K562 (cell line): ENCODE measurements around the gene EDARADD. TPM values are rescaled to one million over a fixed set of nuclear protein-coding genes. Genes with fewer than 3 reads are reported as not detected.

ENCODE experiments used
- EHMT2 ChIP-seq: fragments of 450-650 bp; IDR thresholded peaks from 2 replicates; pipeline ENCODE4 v1.6.1; 2018; ENCODE audit warnings: antibody characterized with exemption
- MEIS2 ChIP-seq: fragments of 450-650 bp; IDR thresholded peaks from 2 replicates; pipeline ENCODE4 v1.6.1; 2014; ENCODE audit warnings: mild to moderate bottlenecking; ENCODE audit not compliant: partially characterized antibody
- NR2F6 ChIP-seq: fragments of 450-650 bp; formaldehyde crosslinking; IDR thresholded peaks from 2 replicates; pipeline ENCODE4 v1.4.0; 2020; ENCODE audit warnings: mild to moderate bottlenecking
- SIN3A ChIP-seq, 2 experiments: fragments of 150-350 bp in 1 of 2; IDR thresholded peaks; 2 replicates each; pipeline ENCODE4 v1.6.1; 2011 to 2016; ENCODE audit warnings: borderline replicate concordance in 2 of 2, low read depth in 2 of 2, low read length in 2 of 2, mild to moderate bottlenecking in 2 of 2, moderate library complexity in 2 of 2; ENCODE audit not compliant: control insufficient read depth in 1 of 2
- SMAD3 ChIP-seq: fragments of 450-650 bp; formaldehyde crosslinking; conservative IDR thresholded peaks from 2 replicates; pipeline ENCODE4 v1.4.0; 2020; ENCODE audit warnings: mild to moderate bottlenecking
- SMARCC2 ChIP-seq: fragments of 450-650 bp; IDR thresholded peaks from 2 replicates; pipeline ENCODE4 v1.6.1; 2017; ENCODE audit warnings: antibody characterized with exemption, moderate library complexity, mild to moderate bottlenecking, low read depth
- TEAD4 ChIP-seq, 2 experiments: sonication (generic) in 1 of 2; formaldehyde crosslinking in 1 of 2; IDR thresholded peaks; 2 replicates each; pipeline versions ENCODE4 v1.6.1 to v1.8.0; 2012 to 2022; ENCODE audit warnings: borderline replicate concordance in 1 of 2, inconsistent platforms in 1 of 2, low read length in 1 of 2, mild to moderate bottlenecking in 1 of 2, missing genetic modification reagents in 1 of 2
- TSC22D4 ChIP-seq: fragments of 450-650 bp; IDR thresholded peaks from 2 replicates; pipeline ENCODE4 v1.6.1; 2016; ENCODE audit warnings: missing genetic modification characterization, missing biosample characterization, control low read depth
- XRCC4 ChIP-seq: IDR thresholded peaks from one replicate; pipeline ENCODE4 v1.6.1; 2011; ENCODE audit not compliant: insufficient read depth, insufficient read length; ENCODE audit errors: extremely low read depth
- ZNF143 ChIP-seq: sonication (generic); formaldehyde crosslinking; IDR thresholded peaks from 2 replicates; pipeline ENCODE4 v1.9.0; 2022; ENCODE audit warnings: mild to moderate bottlenecking, missing genetic modification reagents
- polyA plus RNA-seq, 8 experiments: library from polyadenylated mRNA; depleted of rRNA in 4 of 8; stranded (reverse) in 5 of 8; unstranded in 3 of 8; fragments of >200 nt; fragmentation: Nextera tagmentation in 2 of 8; fragmentation: Illumina TruSeq in 1 of 8; extraction: Ambion mirVana in 2 of 8; extraction: Trizol in 1 of 8; gene quantifications; 2 replicates each; pipeline versions ENCODE4 v1.2.1 to v1.2.3, GENCODE V29; 2011 to 2014; ENCODE audit warnings: inconsistent platforms in 1 of 8, missing spikeins in 1 of 8
- total RNA-seq, 7 experiments: library from RNA; depleted of rRNA in 6 of 7; stranded (reverse); fragments of >200 nt in 6 of 7; fragmentation: Illumina TruSeq in 2 of 7; extraction: Trizol in 2 of 7; gene quantifications; 2 replicates each; pipeline versions ENCODE4 v1.2.1 to v1.2.3, GENCODE V29; 2011 to 2021; ENCODE audit warnings: low replicate concordance in 1 of 7
- TF ChIP-seq, protein P1 (sequence below): fragments of 150-350 bp; IDR thresholded peaks from 2 replicates; pipeline ENCODE4 v1.6.1; 2014; ENCODE audit warnings: low read depth, mild to moderate bottlenecking, low read length, borderline replicate concordance
- TF ChIP-seq, protein P2 (sequence below): sonication (generic); formaldehyde crosslinking; IDR thresholded peaks from 2 replicates; pipeline ENCODE4 v1.8.0; 2022; ENCODE audit warnings: mild to moderate bottlenecking, missing genetic modification reagents
- TF ChIP-seq, protein P3 (sequence below): fragments of 450-650 bp; conservative IDR thresholded peaks from 2 replicates; pipeline ENCODE4 v1.6.1; 2016; ENCODE audit warnings: missing genetic modification characterization, low read depth, mild to moderate bottlenecking, missing compliant biosample characterization, moderate library complexity
- TF ChIP-seq, protein P4 (sequence below): fragments of 450-650 bp; IDR thresholded peaks from 2 replicates; pipeline ENCODE4 v1.7.0; 2016; ENCODE audit warnings: borderline replicate concordance
- TF ChIP-seq, protein P5 (sequence below): fragments of 250-450 bp; sonication (Bioruptor Pico); IDR thresholded peaks from 2 replicates; pipeline ENCODE4 v1.4.0; 2020

Gene EDARADD
- total and polyA plus RNA-seq, 9 of the 15 experiments (the other 6 are each of a cell fraction or from before 2014, with no cell fraction given), result 0.46 to 32.4 (median 20.6) TPM

DNA sequence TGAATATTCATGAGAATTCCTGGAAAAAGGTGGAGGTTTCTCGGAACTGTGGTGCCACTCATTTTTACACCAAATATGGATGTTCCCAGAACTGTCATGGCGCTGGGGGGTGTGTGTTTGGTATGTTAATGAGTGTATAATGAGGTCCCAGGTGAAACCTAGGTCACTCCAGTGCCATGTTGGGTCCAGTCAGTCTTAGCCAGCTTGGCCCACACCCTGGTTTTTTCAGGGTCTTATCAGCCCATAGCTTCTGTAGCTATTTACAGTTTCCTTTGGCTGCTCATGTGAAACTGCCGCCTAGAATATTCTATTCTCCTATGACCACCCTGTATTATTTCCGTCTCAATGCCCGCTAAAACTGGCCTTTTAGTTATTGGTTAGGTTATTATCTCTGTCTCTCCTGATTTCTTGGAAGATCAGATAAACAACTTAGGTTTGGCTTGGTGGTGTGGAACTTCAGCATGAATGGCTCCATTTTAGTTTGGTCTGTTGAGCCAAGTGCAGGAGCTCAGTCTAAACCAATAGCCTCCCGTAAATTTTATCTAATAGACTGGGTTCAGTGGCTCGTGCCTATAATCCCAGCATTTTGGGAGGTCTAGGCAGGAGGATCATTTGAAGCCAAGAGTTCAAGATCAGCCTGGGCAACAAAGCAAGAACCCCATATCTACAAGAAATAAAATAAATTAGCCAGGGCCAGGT, 42.1 kb upstream of the EDARADD start (continued):
- TF ChIP-seq, protein P1, sequence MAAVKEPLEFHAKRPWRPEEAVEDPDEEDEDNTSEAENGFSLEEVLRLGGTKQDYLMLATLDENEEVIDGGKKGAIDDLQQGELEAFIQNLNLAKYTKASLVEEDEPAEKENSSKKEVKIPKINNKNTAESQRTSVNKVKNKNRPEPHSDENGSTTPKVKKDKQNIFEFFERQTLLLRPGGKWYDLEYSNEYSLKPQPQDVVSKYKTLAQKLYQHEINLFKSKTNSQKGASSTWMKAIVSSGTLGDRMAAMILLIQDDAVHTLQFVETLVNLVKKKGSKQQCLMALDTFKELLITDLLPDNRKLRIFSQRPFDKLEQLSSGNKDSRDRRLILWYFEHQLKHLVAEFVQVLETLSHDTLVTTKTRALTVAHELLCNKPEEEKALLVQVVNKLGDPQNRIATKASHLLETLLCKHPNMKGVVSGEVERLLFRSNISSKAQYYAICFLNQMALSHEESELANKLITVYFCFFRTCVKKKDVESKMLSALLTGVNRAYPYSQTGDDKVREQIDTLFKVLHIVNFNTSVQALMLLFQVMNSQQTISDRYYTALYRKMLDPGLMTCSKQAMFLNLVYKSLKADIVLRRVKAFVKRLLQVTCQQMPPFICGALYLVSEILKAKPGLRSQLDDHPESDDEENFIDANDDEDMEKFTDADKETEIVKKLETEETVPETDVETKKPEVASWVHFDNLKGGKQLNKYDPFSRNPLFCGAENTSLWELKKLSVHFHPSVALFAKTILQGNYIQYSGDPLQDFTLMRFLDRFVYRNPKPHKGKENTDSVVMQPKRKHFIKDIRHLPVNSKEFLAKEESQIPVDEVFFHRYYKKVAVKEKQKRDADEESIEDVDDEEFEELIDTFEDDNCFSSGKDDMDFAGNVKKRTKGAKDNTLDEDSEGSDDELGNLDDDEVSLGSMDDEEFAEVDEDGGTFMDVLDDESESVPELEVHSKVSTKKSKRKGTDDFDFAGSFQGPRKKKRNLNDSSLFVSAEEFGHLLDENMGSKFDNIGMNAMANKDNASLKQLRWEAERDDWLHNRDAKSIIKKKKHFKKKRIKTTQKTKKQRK, result no peak
- TF ChIP-seq MEIS2, result peak; percentile 65
- TF ChIP-seq SMAD3 (CRISPR knock-in tag), result peak; percentile 82; the same call in 1 of the 2 replicates
- TF ChIP-seq, protein P2, sequence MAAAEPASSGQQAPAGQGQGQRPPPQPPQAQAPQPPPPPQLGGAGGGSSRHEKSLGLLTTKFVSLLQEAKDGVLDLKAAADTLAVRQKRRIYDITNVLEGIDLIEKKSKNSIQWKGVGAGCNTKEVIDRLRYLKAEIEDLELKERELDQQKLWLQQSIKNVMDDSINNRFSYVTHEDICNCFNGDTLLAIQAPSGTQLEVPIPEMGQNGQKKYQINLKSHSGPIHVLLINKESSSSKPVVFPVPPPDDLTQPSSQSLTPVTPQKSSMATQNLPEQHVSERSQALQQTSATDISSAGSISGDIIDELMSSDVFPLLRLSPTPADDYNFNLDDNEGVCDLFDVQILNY, result no peak
- TF ChIP-seq TEAD4 (IDR thresholded peaks at IDR 0.05; ENCODE audit: low read length), result peak; percentile 86
- TF ChIP-seq TEAD4 (CRISPR knock-in tag; IDR thresholded peaks at IDR 0.05; ENCODE audit: borderline replicate concordance), result no peak
- peak; percentile 74; the same call in 1 of the 2 replicates for TF ChIP-seq SMARCC2
- TF ChIP-seq NR2F6 (CRISPR knock-in tag), result no peak
- peak; percentile 76 for TF ChIP-seq EHMT2
- TF ChIP-seq, protein P3, sequence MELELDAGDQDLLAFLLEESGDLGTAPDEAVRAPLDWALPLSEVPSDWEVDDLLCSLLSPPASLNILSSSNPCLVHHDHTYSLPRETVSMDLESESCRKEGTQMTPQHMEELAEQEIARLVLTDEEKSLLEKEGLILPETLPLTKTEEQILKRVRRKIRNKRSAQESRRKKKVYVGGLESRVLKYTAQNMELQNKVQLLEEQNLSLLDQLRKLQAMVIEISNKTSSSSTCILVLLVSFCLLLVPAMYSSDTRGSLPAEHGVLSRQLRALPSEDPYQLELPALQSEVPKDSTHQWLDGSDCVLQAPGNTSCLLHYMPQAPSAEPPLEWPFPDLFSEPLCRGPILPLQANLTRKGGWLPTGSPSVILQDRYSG (tag), result peak; percentile 93
- TF ChIP-seq, protein P4, sequence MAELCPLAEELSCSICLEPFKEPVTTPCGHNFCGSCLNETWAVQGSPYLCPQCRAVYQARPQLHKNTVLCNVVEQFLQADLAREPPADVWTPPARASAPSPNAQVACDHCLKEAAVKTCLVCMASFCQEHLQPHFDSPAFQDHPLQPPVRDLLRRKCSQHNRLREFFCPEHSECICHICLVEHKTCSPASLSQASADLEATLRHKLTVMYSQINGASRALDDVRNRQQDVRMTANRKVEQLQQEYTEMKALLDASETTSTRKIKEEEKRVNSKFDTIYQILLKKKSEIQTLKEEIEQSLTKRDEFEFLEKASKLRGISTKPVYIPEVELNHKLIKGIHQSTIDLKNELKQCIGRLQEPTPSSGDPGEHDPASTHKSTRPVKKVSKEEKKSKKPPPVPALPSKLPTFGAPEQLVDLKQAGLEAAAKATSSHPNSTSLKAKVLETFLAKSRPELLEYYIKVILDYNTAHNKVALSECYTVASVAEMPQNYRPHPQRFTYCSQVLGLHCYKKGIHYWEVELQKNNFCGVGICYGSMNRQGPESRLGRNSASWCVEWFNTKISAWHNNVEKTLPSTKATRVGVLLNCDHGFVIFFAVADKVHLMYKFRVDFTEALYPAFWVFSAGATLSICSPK, result no peak
- TF ChIP-seq TSC22D4 (tag), result no peak
- no peak for TF ChIP-seq XRCC4
- TF ChIP-seq, protein P5, sequence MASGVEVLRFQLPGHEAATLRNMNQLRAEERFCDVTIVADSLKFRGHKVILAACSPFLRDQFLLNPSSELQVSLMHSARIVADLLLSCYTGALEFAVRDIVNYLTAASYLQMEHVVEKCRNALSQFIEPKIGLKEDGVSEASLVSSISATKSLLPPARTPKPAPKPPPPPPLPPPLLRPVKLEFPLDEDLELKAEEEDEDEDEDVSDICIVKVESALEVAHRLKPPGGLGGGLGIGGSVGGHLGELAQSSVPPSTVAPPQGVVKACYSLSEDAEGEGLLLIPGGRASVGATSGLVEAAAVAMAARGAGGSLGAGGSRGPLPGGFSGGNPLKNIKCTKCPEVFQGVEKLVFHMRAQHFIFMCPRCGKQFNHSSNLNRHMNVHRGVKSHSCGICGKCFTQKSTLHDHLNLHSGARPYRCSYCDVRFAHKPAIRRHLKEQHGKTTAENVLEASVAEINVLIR (CRISPR knock-in tag), result peak; percentile 66; the same call in 1 of the 2 replicates
- TF ChIP-seq SIN3A (IDR thresholded peaks at IDR 0.05; ENCODE audit: borderline replicate concordance in 2 of 2, control insufficient read depth in 1 of 2, low read depth in 2 of 2, low read length in 2 of 2), result no peak
- no peak for TF ChIP-seq ZNF143 (CRISPR knock-in tag)
